DOHH2 (cell line): ENCODE data around the gene CPNE9.

ENCODE experiments used
- H3F3A ChIP-seq: fragments of 200-600 bp; sonication (generic), shearing (Covaris generic); 2 replicates; pipeline ENCODE4 v1.6.0; 2016; ENCODE audit warnings: antibody characterized with exemption, mild to moderate bottlenecking; ENCODE audit not compliant: control insufficient read depth, insufficient read depth
- H3K27ac ChIP-seq: fragments of 200-600 bp; sonication (generic); 2 replicates; pipeline ENCODE4 v1.5.1; 2014; ENCODE audit warnings: low read depth, mild to moderate bottlenecking, low read length, moderate library complexity
- H3K27me3 ChIP-seq: fragments of 200-600 bp; sonication (generic); 2 replicates; pipeline ENCODE4 v1.6.1; 2014; ENCODE audit warnings: mild to moderate bottlenecking, low read length, mixed read lengths; ENCODE audit not compliant: control insufficient read depth
- H3K36me3 ChIP-seq: fragments of 200-600 bp; sonication (generic); 2 replicates; pipeline ENCODE4 v1.6.1; 2014; ENCODE audit warnings: mild to moderate bottlenecking, low read length, moderate library complexity, mixed read lengths; ENCODE audit not compliant: control insufficient read depth
- H3K4me1 ChIP-seq: fragments of 200-600 bp; sonication (generic); 2 replicates; pipeline ENCODE4 v1.6.1; 2014; ENCODE audit warnings: mild to moderate bottlenecking, low read length, mixed read lengths; ENCODE audit not compliant: control insufficient read depth
- H3K4me2 ChIP-seq: fragments of 200-600 bp; sonication (generic); 2 replicates; pipeline ENCODE4 v1.6.0; 2014; ENCODE audit warnings: mild to moderate bottlenecking, low read length, moderate library complexity
- H3K4me3 ChIP-seq: fragments of 200-600 bp; sonication (generic); 2 replicates; pipeline ENCODE4 v1.5.1; 2014; ENCODE audit warnings: mild to moderate bottlenecking, low read length, mixed read lengths
- H3K79me2 ChIP-seq: fragments of 200-600 bp; sonication (generic); 2 replicates; pipeline ENCODE4 v1.6.1; 2014; ENCODE audit warnings: mild to moderate bottlenecking, low read length, mixed read lengths; ENCODE audit not compliant: control insufficient read depth
- H3K9me2 ChIP-seq: fragments of 200-600 bp; sonication (generic); replicated peaks from 2 replicates; pipeline ENCODE4 v1.6.1; 2014; ENCODE audit warnings: mild to moderate bottlenecking, low read length, mixed read lengths; ENCODE audit not compliant: control insufficient read depth
- H3K9me3 ChIP-seq: fragments of 200-600 bp; sonication (generic); 2 replicates; pipeline ENCODE4 v1.6.1; 2014; ENCODE audit warnings: antibody characterized with exemption, low read length, mixed read lengths; ENCODE audit not compliant: control insufficient read depth, insufficient read depth
- H4K20me1 ChIP-seq: fragments of 200-600 bp; sonication (generic); 2 replicates; pipeline ENCODE4 v1.6.0; 2014; ENCODE audit warnings: low read depth, mild to moderate bottlenecking, antibody characterized with exemption, low read length, moderate library complexity; ENCODE audit not compliant: control insufficient read depth, insufficient read depth
- EZH2phosphoT487 ChIP-seq: fragments of 200-600 bp; sonication (generic); IDR thresholded peaks from 2 replicates; pipeline ENCODE4 v1.6.1; 2017; ENCODE audit warnings: borderline replicate concordance, mild to moderate bottlenecking, antibody characterized with exemption, low read length, moderate library complexity, mixed read lengths
- TF ChIP-seq, protein P1 (sequence below): fragments of 200-600 bp; sonication (generic); IDR thresholded peaks from one replicate; pipeline ENCODE4 v1.5.1; 2014; ENCODE audit warnings: antibody characterized with exemption, mild to moderate bottlenecking, low read depth, low read length; ENCODE audit not compliant: poor library complexity, severe bottlenecking

CPNE9 gene

DNA sequence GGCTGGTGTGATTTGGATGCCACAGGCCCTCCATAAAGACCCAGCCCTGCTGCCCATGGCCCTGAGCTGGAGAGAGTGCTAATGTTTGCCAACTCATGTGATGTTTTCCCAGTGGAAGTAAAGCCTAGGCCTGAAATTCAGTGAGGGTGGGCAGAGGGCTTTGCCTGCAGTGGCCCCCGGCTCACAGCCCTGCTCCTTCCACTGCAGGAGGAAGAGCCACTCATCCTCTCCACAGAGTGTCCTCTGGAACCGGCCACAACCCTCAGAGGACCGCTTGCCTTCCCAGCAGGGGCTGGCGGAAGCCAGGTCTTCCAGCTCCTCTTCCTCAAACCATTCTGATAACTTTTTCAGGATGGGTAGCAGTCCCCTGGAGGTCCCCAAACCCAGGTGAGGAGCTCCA, 13.9 kb upstream of the CPNE9 start:
- H3K4me2 ChIP-seq = no peak overlapping the region
- H3F3A ChIP-seq = no peaks in the 10 kb centered on the region
- peaks cover 12% of the 10 kb centered on the region for H3K4me1 ChIP-seq
- H3K9me3 ChIP-seq = no peaks in the 10 kb centered on the region
- H3K4me3 ChIP-seq = no peak overlapping the region
- H4K20me1 ChIP-seq = 0 out of 2 replicates have a peak, but pooled peaks cover 4% of the 10 kb centered on the region
- no peaks in the 10 kb centered on the region for H3K27me3 ChIP-seq
- H3K36me3 ChIP-seq = peaks cover 95% of the 10 kb centered on the region
- no peak overlapping the region for H3K27ac ChIP-seq
- H3K79me2 ChIP-seq = no peaks in the 10 kb centered on the region
- no peaks in the 10 kb centered on the region for H3K9me2 ChIP-seq
- TF ChIP-seq EZH2phosphoT487 = no peak
- TF ChIP-seq, protein P1, sequence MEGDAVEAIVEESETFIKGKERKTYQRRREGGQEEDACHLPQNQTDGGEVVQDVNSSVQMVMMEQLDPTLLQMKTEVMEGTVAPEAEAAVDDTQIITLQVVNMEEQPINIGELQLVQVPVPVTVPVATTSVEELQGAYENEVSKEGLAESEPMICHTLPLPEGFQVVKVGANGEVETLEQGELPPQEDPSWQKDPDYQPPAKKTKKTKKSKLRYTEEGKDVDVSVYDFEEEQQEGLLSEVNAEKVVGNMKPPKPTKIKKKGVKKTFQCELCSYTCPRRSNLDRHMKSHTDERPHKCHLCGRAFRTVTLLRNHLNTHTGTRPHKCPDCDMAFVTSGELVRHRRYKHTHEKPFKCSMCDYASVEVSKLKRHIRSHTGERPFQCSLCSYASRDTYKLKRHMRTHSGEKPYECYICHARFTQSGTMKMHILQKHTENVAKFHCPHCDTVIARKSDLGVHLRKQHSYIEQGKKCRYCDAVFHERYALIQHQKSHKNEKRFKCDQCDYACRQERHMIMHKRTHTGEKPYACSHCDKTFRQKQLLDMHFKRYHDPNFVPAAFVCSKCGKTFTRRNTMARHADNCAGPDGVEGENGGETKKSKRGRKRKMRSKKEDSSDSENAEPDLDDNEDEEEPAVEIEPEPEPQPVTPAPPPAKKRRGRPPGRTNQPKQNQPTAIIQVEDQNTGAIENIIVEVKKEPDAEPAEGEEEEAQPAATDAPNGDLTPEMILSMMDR = no peak

- Histone ChIP-seq H3K27ac (no peak overlapping the region), H3K4me3 (no peak overlapping the region), H3K79me2 (no peaks in the 10 kb centered on the region), H3K9me3 (no peaks in the 10 kb centered on the region), H3F3A (no peaks in the 10 kb centered on the region), H3K27me3 (no peaks in the 10 kb centered on the region), H4K20me1 (0 out of 2 replicates have a peak, but pooled peaks cover 4% of the 10 kb centered on the region), H3K36me3 (peaks cover 95% of the 10 kb centered on the region), H3K4me1 (peaks cover 12% of the 10 kb centered on the region), H3K4me2 (no peak overlapping the region), H3K9me2 (no peaks in the 10 kb centered on the region)
- TF ChIP-seq, protein P1 = no peak
- TF ChIP-seq EZH2phosphoT487 = no peak
Observed at GRCh38 chr3:9690451-9691450, 12.9 kb upstream of the CPNE9 start.

GRCh38 chr3:9691636-9692035, 12.0 kb upstream of the CPNE9 start:
- Histone ChIP-seq H3K27ac (no peak overlapping the region), H3K79me2 (no peaks in the 10 kb centered on the region), H3K9me3 (no peaks in the 10 kb centered on the region), H3K27me3 (no peaks in the 10 kb centered on the region), H3K9me2 (no peaks in the 10 kb centered on the region), H3K4me2 (no peak overlapping the region), H3F3A (no peaks in the 10 kb centered on the region), H3K4me3 (no peak overlapping the region), H3K4me1 (peaks cover 12% of the 10 kb centered on the region), H3K36me3 (peaks cover 90% of the 10 kb centered on the region), H4K20me1 (0 out of 2 replicates have a peak, but pooled peaks cover 4% of the 10 kb centered on the region)
- TF ChIP-seq, protein P1 = no peak
- no peak for TF ChIP-seq EZH2phosphoT487
